ENCODE measurements around the gene PCID2.
"Not testable (repeated sequence)": the region's sequence is repeated elsewhere in the genome, so short reads cannot be mapped to it uniquely, and the experiment has no call there.

DNA sequence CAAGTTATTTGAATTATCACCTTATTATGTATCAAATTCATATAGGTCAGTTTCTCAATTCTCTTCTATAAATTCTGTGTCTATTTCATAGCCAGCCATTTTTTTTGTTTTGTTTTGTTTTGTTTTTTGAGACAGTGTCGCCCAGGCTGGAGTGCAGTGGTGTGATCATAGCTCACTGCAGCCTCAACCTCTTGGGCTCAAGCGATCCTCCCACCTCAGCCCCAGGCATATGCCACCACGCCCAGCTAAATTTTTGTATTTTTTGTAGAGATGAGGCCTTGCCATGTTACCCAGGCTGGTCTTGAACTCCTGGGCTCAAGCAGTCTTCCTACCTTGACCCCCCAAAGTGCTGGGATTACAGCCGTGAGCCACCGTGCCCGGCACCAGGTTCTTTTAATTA is 49.4 kb upstream of the PCID2 start:
- TF ChIP-seq, protein P1, sequence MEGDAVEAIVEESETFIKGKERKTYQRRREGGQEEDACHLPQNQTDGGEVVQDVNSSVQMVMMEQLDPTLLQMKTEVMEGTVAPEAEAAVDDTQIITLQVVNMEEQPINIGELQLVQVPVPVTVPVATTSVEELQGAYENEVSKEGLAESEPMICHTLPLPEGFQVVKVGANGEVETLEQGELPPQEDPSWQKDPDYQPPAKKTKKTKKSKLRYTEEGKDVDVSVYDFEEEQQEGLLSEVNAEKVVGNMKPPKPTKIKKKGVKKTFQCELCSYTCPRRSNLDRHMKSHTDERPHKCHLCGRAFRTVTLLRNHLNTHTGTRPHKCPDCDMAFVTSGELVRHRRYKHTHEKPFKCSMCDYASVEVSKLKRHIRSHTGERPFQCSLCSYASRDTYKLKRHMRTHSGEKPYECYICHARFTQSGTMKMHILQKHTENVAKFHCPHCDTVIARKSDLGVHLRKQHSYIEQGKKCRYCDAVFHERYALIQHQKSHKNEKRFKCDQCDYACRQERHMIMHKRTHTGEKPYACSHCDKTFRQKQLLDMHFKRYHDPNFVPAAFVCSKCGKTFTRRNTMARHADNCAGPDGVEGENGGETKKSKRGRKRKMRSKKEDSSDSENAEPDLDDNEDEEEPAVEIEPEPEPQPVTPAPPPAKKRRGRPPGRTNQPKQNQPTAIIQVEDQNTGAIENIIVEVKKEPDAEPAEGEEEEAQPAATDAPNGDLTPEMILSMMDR (IDR thresholded peaks at IDR 0.05; ENCODE audit: low read depth, low read length): not testable (repeated sequence)
- TF ChIP-seq EZH2phosphoT487 (IDR thresholded peaks at IDR 0.05; ENCODE audit: low read depth): not testable (repeated sequence)
